IPS DF 6.9 (cell line): ENCODE results near the gene GAS6.

Experiments used
- DNase-seq: peaks from one replicate; pipeline ENCODE4 v3.0.0-alpha.2; 2013; ENCODE audit warnings: low read depth, low spot score
- H3K27ac ChIP-seq: one replicate; pipeline ENCODE4 v1.5.1; 2013; ENCODE audit warnings: low read length, control low read depth
- H3K27me3 ChIP-seq: 2 replicates; pipeline ENCODE4 v1.6.1; 2013; ENCODE audit warnings: mild to moderate bottlenecking, low read length; ENCODE audit not compliant: control insufficient read depth, insufficient read depth
- H3K36me3 ChIP-seq: 2 replicates; pipeline ENCODE4 v1.6.1; 2013; ENCODE audit warnings: low read length; ENCODE audit not compliant: control insufficient read depth, insufficient read depth
- H3K4me1 ChIP-seq: 2 replicates; pipeline ENCODE4 v1.6.1; 2013; ENCODE audit warnings: low read length; ENCODE audit not compliant: control insufficient read depth, insufficient read depth
- H3K4me3 ChIP-seq: 2 replicates; pipeline ENCODE4 v1.5.1; 2013; ENCODE audit warnings: mild to moderate bottlenecking, low read length
- H3K9me3 ChIP-seq: 2 replicates; pipeline ENCODE4 v1.6.1; 2013; ENCODE audit warnings: low read length, inconsistent platforms; ENCODE audit not compliant: control insufficient read depth, insufficient read depth
- WGBS: extraction: QIAGEN DNeasy Blood & Tissue Kit; methylation state at CpG from one replicate; pipeline ENCODE4 v1.1.7; 2013; ENCODE audit warnings: mixed read lengths, missing lambda C conversion rate; ENCODE audit not compliant: insufficient read length, insufficient coverage; 5-methylcytosine and 5-hydroxymethylcytosine counted together

The GAS6 gene

GRCh38 chr13:113805431-113806103 lies 58.3 kb downstream of the GAS6 start:
- H3K27me3 ChIP-seq = no peaks in the 10 kb centered on the region
- H3K9me3 ChIP-seq = peaks cover 1% of the 10 kb centered on the region; the same call in 1 of the 2 replicates
- no peak overlapping the region for H3K4me3 ChIP-seq
- no peaks in the 10 kb centered on the region for H3K4me1 ChIP-seq
- H3K27ac ChIP-seq = no peak overlapping the region
- no CpG with 5 or more reads among the region's 27 CpGs for WGBS
- no peaks in the 10 kb centered on the region for H3K36me3 ChIP-seq
- no peak for DNase-seq

- no CpG with 5 or more reads among the region's 39 CpGs for WGBS
- H3K27ac ChIP-seq = no peak overlapping the region
- DNase-seq = no peak
- no peak overlapping the region for H3K4me3 ChIP-seq
- H3K36me3 ChIP-seq = no peaks in the 10 kb centered on the region
- no peaks in the 10 kb centered on the region for H3K27me3 ChIP-seq
- H3K9me3 ChIP-seq = peaks cover 1% of the 10 kb centered on the region; the same call in 1 of the 2 replicates
- H3K4me1 ChIP-seq = no peaks in the 10 kb centered on the region
Measured at GRCh38 chr13:113804703-113805430, 59.0 kb downstream of the GAS6 start.

- Histone ChIP-seq H3K36me3 (no peaks in the 10 kb centered on the region), H3K27me3 (no peaks in the 10 kb centered on the region), H3K4me3 (no peak overlapping the region), H3K27ac (no peak overlapping the region), H3K4me1 (no peaks in the 10 kb centered on the region), H3K9me3 (no peaks in the 10 kb centered on the region)
- no peak for DNase-seq
- WGBS = no CpG with 5 or more reads among the region's 34 CpGs
Measured at GRCh38 chr13:113804017-113804702, 59.7 kb downstream of the GAS6 start.

GRCh38 chr13:113803409-113804016 lies 60.4 kb downstream of the GAS6 start:
- H3K4me1 ChIP-seq = no peaks in the 10 kb centered on the region
- no peaks in the 10 kb centered on the region for H3K27me3 ChIP-seq
- no peak overlapping the region for H3K27ac ChIP-seq
- no peaks in the 10 kb centered on the region for H3K9me3 ChIP-seq
- no peaks in the 10 kb centered on the region for H3K36me3 ChIP-seq
- no peak overlapping the region for H3K4me3 ChIP-seq
- no peak for DNase-seq
- no CpG with 5 or more reads among the region's 32 CpGs for WGBS

- Histone ChIP-seq H3K9me3 (no peaks in the 10 kb centered on the region), H3K27me3 (no peaks in the 10 kb centered on the region), H3K36me3 (no peaks in the 10 kb centered on the region), H3K27ac (no peak overlapping the region), H3K4me3 (no peak overlapping the region), H3K4me1 (no peaks in the 10 kb centered on the region)
- no CpG with 5 or more reads among the region's 25 CpGs for WGBS
- no peak for DNase-seq
Measured at GRCh38 chr13:113802761-113803160, 61.1 kb downstream of the GAS6 start.

- no CpG with 5 or more reads among the region's 15 CpGs for WGBS
- Histone ChIP-seq H3K27me3 (no peaks in the 10 kb centered on the region), H3K4me3 (no peak overlapping the region), H3K27ac (no peak overlapping the region), H3K4me1 (no peaks in the 10 kb centered on the region), H3K9me3 (no peaks in the 10 kb centered on the region), H3K36me3 (no peaks in the 10 kb centered on the region)
- DNase-seq = no peak
Measured at GRCh38 chr13:113802090-113802531, 61.8 kb downstream of the GAS6 start.

GRCh38 chr13:113801289-113801961 lies 62.5 kb downstream of the GAS6 start:
- H3K27me3 ChIP-seq = no peaks in the 10 kb centered on the region
- no peak overlapping the region for H3K27ac ChIP-seq
- no peaks in the 10 kb centered on the region for H3K4me1 ChIP-seq
- DNase-seq = no peak
- H3K36me3 ChIP-seq = no peaks in the 10 kb centered on the region
- no peak overlapping the region for H3K4me3 ChIP-seq
- WGBS = no CpG with 5 or more reads among the region's 33 CpGs
- no peaks in the 10 kb centered on the region for H3K9me3 ChIP-seq

- WGBS = no CpG with 5 or more reads among the region's 10 CpGs
- H3K4me3 ChIP-seq = no peak overlapping the region
- no peak overlapping the region for H3K27ac ChIP-seq
- H3K27me3 ChIP-seq = no peaks in the 10 kb centered on the region
- H3K9me3 ChIP-seq = no peaks in the 10 kb centered on the region
- H3K36me3 ChIP-seq = no peaks in the 10 kb centered on the region
- DNase-seq = no peak
- no peaks in the 10 kb centered on the region for H3K4me1 ChIP-seq
Measured at GRCh38 chr13:113800576-113800926, 63.3 kb downstream of the GAS6 start.

- H3K27me3 ChIP-seq = no peaks in the 10 kb centered on the region
- no peak overlapping the region for H3K27ac ChIP-seq
- WGBS = 97% methylated on average over 2 of the region's 2 CpGs
- no peak for DNase-seq
- no peak overlapping the region for H3K4me3 ChIP-seq
- no peaks in the 10 kb centered on the region for H3K36me3 ChIP-seq
- no peaks in the 10 kb centered on the region for H3K4me1 ChIP-seq
- no peaks in the 10 kb centered on the region for H3K9me3 ChIP-seq
Measured at GRCh38 chr13:113798200-113798811, 65.6 kb downstream of the GAS6 start.
